GM04504 (cell line): ENCODE data around the gene MIEN1.
"Not testable (repeated sequence)": the region's sequence is repeated elsewhere in the genome, so short reads cannot be mapped to it uniquely, and the experiment has no call there.

Source experiments
- DNase-seq: peaks from one replicate; pipeline ENCODE4 v3.0.0-alpha.2; 2012; ENCODE audit warnings: low read depth

Gene MIEN1

DNA sequence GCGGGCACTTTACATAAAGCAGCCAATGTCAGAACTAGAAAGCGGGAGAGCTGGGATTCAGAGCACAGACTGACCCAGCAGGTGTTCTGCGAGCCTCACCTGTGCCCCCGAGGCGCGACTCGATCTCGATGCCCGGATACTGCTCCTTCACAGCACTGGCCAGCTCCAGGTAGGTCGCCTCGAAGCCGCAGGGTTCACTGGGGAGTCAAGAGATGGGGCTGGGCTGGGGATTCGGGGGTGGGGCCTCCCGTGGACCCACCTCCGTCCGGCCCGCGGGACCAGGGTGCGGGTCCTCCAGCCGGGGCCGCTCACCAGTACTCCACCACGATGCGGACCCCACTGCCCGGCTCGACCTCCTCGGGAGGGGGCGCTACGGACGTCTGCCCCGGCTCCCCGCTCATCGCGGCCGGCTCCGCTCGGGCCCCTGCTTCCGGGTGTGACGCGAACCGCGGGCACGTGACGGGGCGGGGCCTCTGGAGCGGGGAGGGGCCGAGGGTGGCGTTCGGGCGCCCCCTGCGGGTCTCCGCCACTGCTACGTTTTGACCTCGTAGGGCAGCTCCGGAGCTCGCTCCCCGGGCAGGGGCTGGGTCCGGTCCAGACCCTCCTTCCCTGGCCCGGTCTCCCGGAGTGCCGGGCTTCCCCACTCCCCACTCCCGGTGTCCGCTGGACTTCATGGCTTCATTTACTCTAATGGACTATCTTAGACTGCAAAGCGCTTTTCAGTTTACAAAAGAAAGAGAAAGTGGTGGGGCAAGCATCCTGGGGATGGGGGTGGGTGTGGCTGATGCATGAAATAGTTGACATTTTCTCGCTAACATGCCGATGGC is at the start of gene MIEN1:
Gene MIEN1 (minus strand): TSS at position 438 of the 827 bp plus-strand sequence. CDS start 37 bp downstream, at position 401.
- peak; percentile 66 for DNase-seq

DNA sequence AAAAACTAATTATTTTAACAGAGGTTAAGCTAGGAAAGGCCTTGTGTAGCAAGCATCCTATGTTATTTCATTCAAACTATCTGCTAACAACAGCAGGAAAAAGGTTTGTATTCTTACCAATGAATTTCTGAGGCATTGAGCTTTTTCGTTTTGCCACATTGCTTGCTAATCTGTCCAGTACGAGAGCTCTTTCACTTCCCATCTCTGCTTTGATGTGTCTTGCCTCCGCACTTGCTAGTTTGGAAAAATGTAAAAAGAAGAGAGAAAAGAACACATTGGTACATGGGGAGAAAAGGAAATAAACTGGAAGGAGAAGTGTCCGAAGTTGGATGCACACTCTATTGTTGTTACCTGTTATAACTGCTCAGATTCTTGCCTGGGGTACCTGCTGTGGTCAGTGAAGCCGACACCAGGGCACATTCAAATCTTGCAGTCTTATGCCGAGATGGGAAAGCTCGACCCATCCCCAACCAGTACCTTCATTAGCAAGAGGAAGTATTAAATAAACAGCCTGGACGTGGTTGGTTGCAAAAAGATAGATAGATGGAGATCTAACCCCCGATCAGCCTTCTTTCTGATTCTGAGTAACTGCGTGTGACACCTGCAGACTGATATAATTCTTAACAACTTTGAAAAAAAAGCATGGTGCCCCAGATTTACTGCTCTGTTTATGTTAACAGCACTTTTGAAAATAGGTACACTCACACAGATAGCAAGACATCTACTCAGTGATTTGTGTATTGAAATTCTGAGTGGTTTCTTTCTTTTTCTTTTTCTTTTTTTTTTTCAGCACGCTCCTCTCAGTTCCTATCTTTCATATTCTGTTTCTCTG is 47.4 kb upstream of the MIEN1 start:
- DNase-seq: no peak

- no peak for DNase-seq
These were observed 45.9 kb upstream of the MIEN1 start for GRCh38 chr17:39776252-39776651.

- DNase-seq: no peak
These were observed 44.7 kb upstream of the MIEN1 start for GRCh38 chr17:39775031-39775430.

DNA sequence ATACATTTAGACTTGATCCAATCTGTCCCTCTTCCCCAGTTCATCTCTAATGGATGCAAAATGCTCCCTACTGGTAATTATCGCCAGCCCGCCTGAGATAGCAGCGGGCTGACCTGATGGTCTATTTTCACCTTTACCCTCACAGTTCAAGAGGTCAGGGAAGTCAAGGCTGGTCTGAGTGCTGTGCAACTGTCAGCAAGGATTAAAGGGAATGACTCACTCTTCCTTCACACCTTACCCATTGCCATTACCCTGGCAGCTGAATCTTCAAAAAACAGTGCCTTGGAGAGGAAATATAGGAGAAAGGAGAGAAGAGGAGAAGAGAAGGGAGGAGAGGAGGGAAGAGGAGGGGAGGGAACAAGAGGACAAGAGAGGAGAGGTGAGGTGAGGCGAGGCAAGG is 43.7 kb upstream of the MIEN1 start:
- no peak for DNase-seq

DNA sequence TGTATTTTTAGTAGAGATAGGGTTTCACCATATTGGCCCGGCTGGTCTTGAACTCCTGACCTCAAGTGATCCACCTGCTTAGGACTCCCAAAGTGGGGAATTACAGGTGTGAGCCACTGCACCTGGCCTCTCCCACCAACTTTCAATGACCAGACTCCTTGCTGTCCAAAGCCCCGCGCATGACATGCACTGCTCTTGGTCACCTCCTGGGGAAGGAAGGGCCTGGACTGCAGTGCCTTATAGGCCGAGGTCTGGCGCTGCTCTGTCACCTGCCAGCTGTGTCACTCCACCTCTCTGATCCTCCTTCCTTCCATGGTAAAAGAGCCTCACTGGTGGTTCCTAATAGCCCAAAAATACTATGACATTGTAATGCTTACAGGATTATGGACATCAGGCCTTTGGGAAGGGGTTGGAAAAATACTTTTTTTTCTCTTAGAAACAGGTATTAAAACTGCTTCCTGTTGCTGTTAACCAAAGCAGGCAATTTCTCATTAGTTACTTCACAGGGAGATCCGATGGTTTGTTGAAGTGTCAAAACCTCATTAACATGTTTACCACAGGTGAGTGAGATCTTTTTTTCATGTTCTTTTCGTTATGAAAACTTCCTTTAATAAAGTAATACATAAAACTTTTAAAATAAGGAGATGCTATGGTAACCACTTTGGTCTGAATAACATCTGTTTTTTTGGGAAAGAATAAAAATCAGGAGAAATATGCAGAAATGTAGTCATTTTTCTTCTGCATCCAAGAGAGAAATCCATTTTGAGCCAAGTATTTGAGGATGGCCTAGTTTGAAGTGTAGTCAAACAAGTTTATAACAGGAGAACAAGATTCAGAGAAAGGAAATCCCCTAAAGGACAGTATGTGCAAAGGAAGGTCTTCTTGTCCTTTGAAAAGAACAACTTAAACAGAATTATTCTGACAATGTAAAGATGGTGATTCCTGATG is 42.9 kb upstream of the MIEN1 start:
- DNase-seq: no peak

DNA sequence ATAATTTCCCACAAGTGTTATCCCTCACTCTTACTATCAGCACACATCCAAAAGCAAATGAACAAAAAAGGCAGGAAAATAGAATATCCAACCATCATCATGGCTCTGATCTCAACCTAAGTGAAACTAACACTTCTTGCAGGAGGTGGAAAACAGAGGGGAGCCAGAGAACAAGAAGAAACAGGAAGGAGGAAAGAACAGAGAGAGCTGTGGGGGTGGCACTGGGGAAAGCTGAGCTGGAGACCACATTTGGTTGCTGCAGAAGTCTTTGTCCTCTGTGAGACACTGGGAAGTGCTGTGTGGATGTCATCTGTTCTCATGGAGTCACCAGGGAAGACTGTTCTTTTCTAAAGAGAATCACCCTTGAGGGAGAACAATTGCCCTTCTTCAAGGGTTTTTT is 42.1 kb upstream of the MIEN1 start:
- no peak for DNase-seq

DNA sequence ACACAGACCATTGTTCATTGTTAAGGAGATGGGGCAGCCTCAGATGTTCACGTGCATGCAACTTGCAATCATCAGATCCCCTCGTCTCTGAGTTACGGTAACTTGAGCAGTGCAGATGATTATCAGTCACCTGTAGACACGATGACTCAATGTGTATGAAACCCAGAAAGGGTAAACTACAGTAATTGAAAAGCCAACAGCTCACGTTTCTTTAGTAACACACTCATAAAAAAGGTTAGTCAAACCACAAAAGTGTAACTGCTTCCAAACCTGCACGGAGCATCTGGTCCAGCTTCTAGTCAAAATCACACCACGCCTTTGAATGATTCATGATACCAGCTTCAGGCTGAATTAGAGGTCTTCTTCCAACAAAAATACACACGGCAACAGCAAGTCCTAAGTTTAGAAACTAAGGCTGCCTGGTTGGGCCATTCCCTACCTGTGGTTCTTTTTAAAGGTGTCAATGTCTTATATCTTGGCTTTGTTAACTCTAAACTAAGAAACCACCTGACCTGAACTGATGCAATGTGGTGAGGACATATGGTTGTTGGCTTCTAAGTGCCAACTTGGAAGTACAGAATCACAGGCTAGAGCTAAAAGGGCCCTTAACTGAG is 39.7 kb upstream of the MIEN1 start:
- no peak for DNase-seq

DNA sequence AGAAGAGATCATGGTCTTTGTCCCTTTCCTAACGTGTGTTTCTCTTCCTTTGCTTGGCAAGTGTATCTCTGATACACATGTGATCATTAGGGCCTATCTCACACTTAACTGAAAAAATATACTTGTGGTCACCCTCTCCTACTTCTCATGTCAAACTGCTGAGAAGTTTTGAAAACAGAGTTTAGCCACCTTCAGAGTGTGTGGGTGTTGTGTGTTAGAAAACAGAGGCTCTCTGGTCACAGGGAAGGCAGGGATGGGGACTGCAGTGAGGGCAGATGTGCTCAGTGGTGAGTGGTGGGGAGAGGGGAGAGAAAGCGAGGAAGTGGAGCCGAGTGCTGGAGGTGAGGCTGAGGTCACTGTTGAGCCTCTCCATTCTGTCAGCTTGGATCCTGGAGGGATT is 36.8 kb upstream of the MIEN1 start:
- DNase-seq: no peak

- no peak for DNase-seq
These were observed 35.4 kb upstream of the MIEN1 start for GRCh38 chr17:39765766-39766165.

GRCh38 chr17:39765175-39765574 is 34.8 kb upstream of the MIEN1 start:
- no peak for DNase-seq

- DNase-seq: not testable (repeated sequence)
These were observed 33.8 kb upstream of the MIEN1 start for GRCh38 chr17:39764171-39764570.

- no peak for DNase-seq
These were observed 32.9 kb upstream of the MIEN1 start for GRCh38 chr17:39763051-39763820.

- no peak for DNase-seq
These were observed 31.6 kb upstream of the MIEN1 start for GRCh38 chr17:39761861-39762496.

GRCh38 chr17:39759204-39759603 is 28.9 kb upstream of the MIEN1 start:
- DNase-seq: no peak

GRCh38 chr17:39757931-39758873 is 27.9 kb upstream of the MIEN1 start:
- no peak for DNase-seq

- no peak for DNase-seq
These were observed 26.9 kb upstream of the MIEN1 start for GRCh38 chr17:39757176-39757662.

- DNase-seq: no peak
These were observed 26.2 kb upstream of the MIEN1 start for GRCh38 chr17:39756380-39757079.
